ENCODE measurements around the gene PAK2. TPM values are rescaled to one million over a fixed set of nuclear protein-coding genes. Genes with fewer than 3 reads are reported as not detected.
"Not testable (repeated sequence)": the region's sequence is repeated elsewhere in the genome, so short reads cannot be mapped to it uniquely, and the experiment has no call there.

The PAK2 gene
- total and polyA plus RNA-seq, 12 donors: 14.5 to 62.2 (median 50.4) TPM

DNA sequence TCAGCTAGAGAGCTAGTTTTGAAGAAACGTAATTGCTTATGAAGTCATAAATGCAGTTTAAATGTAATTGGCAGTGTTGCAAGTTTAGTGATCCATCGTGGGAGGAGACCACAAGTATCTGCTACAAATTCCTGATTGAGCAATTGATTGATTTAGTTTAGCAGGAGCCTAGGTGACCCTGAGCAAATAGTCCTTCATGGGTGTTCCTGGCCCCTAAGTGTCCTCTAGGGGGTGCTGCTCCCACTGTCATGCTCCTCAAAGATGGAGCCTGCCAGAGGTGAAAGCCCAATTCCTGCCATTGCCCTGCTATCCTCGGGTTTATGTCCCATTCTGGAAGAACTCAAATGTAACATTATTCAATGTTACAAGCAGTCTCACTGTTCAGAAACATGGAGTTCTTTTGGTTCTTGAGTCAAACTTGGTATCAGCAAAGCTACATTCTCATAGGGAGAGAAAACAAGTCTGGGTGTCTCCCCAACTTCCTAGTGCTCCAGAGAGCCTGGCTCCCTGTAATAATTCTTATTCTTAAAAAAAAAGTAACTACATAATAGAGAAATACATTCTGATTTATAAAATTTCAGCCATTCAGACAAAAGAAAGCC, 98.3 kb downstream of the PAK2 start:
- peaks cover 0 to 3% (median 0%) of the 10 kb centered on the region in 9 donors for H3K36me3 ChIP-seq
- intact Hi-C loops (cut with DNase I): loop anchor here in 6 of 10 donors (1.0 to 10.0 kb wide), 4 partner anchors 107 to 133 kb away; partner anchors contain the start of genes PIGZ (in 2 of the 6) and NCBP2 (in 1 of the 6)
- WGBS, 2 donors: 53 to 58% methylated on average over 3 of the region's 3 CpGs
- peak in 7 of 8 donors; percentile 43 to 81 (median 71) for ATAC-seq
- TF ChIP-seq, protein P1, sequence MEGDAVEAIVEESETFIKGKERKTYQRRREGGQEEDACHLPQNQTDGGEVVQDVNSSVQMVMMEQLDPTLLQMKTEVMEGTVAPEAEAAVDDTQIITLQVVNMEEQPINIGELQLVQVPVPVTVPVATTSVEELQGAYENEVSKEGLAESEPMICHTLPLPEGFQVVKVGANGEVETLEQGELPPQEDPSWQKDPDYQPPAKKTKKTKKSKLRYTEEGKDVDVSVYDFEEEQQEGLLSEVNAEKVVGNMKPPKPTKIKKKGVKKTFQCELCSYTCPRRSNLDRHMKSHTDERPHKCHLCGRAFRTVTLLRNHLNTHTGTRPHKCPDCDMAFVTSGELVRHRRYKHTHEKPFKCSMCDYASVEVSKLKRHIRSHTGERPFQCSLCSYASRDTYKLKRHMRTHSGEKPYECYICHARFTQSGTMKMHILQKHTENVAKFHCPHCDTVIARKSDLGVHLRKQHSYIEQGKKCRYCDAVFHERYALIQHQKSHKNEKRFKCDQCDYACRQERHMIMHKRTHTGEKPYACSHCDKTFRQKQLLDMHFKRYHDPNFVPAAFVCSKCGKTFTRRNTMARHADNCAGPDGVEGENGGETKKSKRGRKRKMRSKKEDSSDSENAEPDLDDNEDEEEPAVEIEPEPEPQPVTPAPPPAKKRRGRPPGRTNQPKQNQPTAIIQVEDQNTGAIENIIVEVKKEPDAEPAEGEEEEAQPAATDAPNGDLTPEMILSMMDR (IDR thresholded peaks at IDR 0.05): peak; percentile 41 to 80 (median 72)
- no peaks in the 10 kb centered on the region for H3K4me1 ChIP-seq
- H3K27me3 ChIP-seq: no peaks in the 10 kb centered on the region
- H3K9me3 ChIP-seq: no peaks in the 10 kb centered on the region
- no peak overlapping the region for H3K27ac ChIP-seq
- DNase-seq: peak; percentile 39 to 58
- H3K4me3 ChIP-seq: no peak overlapping the region

DNA sequence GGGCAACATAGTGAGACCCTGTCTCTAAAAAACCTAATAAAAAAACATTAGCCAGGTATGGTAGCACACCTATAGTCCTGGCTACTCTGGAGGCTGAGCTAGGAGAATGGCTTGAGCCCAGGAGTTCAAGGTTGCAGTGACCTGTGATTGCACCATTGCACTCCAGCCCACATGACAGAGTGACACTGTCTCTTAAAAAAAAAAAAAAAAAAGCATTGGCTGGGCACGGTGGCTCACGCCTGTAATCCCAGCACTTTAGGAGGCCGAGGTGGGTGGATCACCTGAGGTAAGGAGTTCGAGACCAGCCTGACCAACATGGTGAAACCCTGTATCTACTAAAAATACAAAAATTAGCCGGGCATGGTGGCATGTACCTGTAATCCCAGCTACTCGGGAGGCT, 99.7 kb downstream of the PAK2 start:
- not testable (repeated sequence) for ATAC-seq, H3K36me3 ChIP-seq, DNase-seq, H3K9me3 ChIP-seq, H3K4me3 ChIP-seq, H3K4me1 ChIP-seq, H3K27ac ChIP-seq, H3K27me3 ChIP-seq
- intact Hi-C loops (cut with DNase I): loop anchor here in 5 of 10 donors (2.0 to 10.0 kb wide), 3 partner anchors 105 to 131 kb away; partner anchors contain the start of genes PIGZ (in 2 of the 5) and NCBP2 (in 1 of the 5)
- WGBS, 2 donors: 88 to 89% methylated on average over 6 of the region's 6 CpGs

DNA sequence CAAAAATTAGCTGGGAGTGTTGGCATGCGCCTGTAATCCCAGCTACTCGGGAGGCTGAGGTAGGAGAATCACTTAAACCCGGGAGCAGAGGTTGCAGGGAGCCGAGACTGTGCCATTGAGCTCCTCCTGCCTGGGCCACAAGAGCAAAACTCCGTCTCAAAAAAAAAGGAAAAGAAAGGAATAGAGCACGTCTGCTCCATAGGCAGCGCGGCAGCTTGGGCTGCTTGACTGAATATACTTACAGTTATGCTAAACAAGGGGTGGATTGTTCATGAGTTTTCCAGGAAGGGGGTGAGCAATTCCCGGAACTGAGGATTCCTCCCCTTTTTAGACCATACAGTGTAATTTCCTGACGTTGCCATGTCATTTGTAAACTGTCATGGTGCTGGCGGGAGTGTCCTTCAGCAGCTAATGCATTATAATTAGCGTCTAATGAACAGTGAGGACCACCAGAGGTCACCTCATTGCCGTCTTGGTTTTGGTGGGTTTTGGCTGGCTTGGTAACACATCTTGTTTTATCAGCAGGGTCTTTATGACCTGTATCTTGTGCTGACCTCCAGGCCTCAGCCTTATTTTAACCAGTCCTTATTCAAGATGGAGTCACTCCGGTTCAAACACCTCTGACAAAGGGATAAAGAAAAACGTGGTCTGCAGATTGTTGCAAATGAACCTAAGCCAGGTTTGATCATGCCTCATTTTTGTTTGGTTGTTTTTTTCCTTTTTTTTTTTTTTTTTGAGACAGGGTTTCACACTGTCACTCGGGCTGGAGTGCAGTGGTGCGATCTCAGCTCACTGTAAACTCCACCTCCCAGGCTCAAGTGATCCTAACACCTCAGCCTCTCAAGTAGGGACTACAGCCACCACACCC, 103.1 kb downstream of the PAK2 start:
- peaks cover 0 to under 1% (median 0%) of the 10 kb centered on the region in 7 donors for H3K27me3 ChIP-seq
- TF ChIP-seq, protein P1 (IDR thresholded peaks at IDR 0.05): no peak
- H3K4me1 ChIP-seq: no peaks in the 10 kb centered on the region
- ATAC-seq: no peak
- H3K36me3 ChIP-seq: no peaks in the 10 kb centered on the region
- no peaks in the 10 kb centered on the region for H3K9me3 ChIP-seq
- WGBS, 2 donors: 72 to 76% methylated on average over 17 of the region's 17 CpGs
- intact Hi-C loops (cut with DNase I): loop anchor here in 1 of 10 donors (10.0 kb wide), 1 partner anchor 122 kb away; the partner anchor contains the start of gene PIGZ
- no peak overlapping the region for H3K27ac ChIP-seq
- DNase-seq: no peak
- no peak overlapping the region for H3K4me3 ChIP-seq

DNA sequence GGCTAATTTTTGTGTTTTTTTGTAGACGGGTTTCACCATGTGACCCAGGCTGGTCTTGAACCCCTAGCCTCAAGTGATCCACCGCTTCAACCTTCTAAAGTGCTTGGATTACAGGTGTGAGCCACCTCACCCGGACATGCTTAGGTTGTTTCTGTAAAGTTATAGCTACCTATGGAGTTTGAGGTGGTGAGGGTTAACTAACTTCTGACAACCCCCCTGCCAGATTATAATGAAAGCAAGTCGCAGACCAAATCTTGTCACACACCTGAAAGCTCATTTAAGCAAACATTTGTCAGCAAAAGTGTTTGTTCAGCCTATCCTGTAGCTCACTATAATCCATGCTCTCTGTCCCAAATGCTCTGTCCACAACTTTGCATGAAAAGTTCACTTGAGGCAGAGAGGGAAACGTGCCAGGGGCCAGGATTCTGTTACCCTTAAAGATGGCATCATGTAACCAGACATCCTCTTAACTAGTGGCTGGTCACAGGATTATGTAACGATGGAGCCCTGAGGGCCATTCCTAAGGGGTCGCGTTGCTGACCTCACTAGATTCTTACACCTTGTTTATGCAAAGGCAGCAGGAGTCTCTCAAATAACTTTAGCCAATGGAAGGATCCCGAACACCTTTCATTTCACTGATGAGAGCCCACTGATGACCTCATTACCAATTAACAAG, 103.9 kb downstream of the PAK2 start:
- H3K4me1 ChIP-seq: no peaks in the 10 kb centered on the region
- no peak overlapping the region for H3K4me3 ChIP-seq
- WGBS, 2 donors: 87 to 89% methylated on average over 9 of the region's 9 CpGs
- no peak for ATAC-seq
- H3K9me3 ChIP-seq: peaks cover 0 to 5% (median 0%) of the 10 kb centered on the region in 11 donors
- DNase-seq: no peak
- H3K36me3 ChIP-seq: no peaks in the 10 kb centered on the region
- TF ChIP-seq, protein P1 (IDR thresholded peaks at IDR 0.05): no peak
- no peak overlapping the region for H3K27ac ChIP-seq
- intact Hi-C loops (cut with DNase I): loop anchor here in 1 of 10 donors (10.0 kb wide), 1 partner anchor 121 kb away; the partner anchor contains the start of gene PIGZ
- peaks cover 0 to 4% (median 0%) of the 10 kb centered on the region in 7 donors for H3K27me3 ChIP-seq

DNA sequence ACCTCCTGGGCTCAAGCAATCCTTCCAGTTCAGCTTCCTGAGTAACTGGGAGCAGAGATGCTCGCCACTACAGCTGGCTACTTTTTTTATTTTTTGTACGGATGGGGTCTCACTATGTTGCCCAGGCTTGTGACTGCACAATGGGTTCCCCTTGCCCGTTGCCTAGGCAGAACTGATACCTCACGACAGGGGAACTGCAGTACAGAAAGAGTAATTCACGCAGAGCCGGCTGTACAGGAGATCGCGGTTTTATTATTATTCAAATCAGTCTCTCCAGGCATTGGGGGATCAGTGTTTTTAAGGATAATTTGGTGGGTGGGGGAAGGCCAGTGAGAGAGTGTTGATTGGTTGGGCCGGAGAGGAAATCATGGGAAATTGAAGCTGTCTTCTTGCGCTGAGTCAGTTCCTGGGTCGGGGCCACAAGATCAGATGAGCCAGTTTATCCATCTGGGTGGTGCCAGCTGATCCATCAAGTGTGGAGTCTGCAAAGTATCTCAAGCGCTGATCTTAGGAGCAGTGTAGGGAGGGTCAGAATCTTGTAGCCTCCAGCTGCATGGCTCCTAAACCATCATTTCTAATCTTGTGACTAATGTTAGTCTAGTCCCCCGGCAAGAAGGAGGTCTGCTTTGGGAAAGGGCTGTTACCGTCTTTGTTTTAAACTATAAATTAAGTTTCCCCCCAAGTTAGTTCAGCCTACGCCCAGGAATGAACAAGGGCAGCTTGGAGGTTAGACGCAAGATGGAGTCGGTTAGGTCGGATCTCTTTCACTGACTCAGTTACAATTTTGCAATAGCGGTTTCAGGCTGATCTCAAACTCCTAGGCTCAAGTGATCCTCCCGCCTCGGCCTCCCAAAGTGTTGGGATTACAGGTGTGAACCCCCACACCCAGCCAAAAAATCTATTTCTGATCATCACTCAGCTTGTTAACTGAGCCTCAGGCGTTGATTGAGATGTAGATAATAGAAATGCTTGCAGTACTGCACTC, 104.9 kb downstream of the PAK2 start:
- H3K9me3 ChIP-seq: peaks cover 0 to 12% (median 0%) of the 10 kb centered on the region in 11 donors
- not testable (repeated sequence) for DNase-seq, H3K27ac ChIP-seq, ATAC-seq, H3K4me1 ChIP-seq, H3K4me3 ChIP-seq, H3K27me3 ChIP-seq, H3K36me3 ChIP-seq
- intact Hi-C loops (cut with DNase I): loop anchor here in 1 of 10 donors (10.0 kb wide), 1 partner anchor 120 kb away; the partner anchor contains the start of gene PIGZ
- WGBS, 2 donors: 88% methylated on average over 20 of the region's 22 CpGs

DNA sequence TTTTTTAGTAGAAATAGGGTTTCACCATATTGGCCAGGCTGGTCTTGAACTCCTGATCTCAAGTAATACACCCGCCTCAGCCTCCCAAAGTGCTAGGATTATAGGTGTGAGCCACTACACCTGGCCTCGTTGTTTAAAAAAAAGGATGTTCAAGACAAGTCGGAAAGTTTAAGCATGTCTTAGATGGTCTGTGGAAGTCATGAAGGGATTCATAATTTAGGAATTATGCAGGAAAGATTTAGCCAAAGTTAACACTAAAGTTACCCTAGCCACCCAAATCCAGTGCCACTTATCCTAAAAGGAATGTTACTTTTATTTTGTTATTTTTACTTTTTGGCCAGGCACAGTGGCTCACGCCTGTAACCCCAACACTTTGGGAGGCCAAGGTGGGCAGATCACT, 108.7 kb downstream of the PAK2 start:
- not testable (repeated sequence) for H3K4me3 ChIP-seq, ATAC-seq, H3K27ac ChIP-seq, H3K36me3 ChIP-seq, DNase-seq, H3K27me3 ChIP-seq, H3K4me1 ChIP-seq
- peaks cover 0 to 12% (median 0%) of the 10 kb centered on the region in 11 donors for H3K9me3 ChIP-seq
- 84 to 85% methylated on average over 4 of the region's 4 CpGs for WGBS, 2 donors
- intact Hi-C loops (cut with DNase I): loop anchor here in 1 of 10 donors (10.0 kb wide), 1 partner anchor 116 kb away; the partner anchor contains the start of gene PIGZ

All from heart right ventricle (tissue), 16 donors.